ENCODE measurements around the gene FAM53C.
"Not testable (repeated sequence)": the region's sequence is repeated elsewhere in the genome, so short reads cannot be mapped to it uniquely, and the experiment has no call there.

FAM53C gene

DNA sequence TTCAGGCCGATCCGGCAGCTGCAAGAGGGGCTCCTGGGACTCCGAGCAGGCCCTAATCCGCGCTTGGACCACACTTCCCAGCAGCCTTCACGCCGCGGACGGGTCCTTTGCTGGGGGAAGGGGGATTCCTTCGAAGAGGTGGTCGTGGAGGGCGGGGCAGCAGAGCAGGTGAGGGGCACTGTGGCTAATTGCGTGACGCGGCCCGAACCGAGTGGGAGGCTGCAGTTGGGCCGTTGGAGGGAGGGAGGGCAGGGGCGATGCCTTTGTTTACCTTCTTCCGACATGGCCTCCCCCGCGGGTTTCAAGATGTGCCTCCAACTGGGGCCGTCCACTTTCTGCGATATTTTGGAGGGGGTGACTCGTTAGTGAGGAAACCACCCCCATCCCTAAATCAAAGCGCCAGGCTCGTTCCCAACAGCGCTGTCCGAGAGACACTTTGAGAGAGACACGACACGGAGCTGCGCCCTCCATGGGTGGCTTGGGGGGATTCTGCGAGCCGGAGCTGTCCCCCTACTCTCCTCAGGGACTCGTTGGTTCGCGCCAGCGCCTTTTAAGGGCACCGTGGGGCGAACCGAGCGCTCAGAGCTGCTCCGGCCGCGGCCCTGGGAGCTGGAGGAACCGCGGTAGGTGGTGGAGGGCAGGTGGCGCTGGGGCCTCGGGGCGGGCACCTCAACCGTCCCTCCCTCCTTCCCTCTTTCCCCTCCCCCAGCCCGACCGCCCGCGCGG lies at the start of gene FAM53C:
TSS of gene FAM53C (plus strand) at position 582 of the 726 bp plus-strand sequence. CDS start 3,070 bp downstream, outside the sequence.
- DNase-seq: peak; percentile 93

DNA sequence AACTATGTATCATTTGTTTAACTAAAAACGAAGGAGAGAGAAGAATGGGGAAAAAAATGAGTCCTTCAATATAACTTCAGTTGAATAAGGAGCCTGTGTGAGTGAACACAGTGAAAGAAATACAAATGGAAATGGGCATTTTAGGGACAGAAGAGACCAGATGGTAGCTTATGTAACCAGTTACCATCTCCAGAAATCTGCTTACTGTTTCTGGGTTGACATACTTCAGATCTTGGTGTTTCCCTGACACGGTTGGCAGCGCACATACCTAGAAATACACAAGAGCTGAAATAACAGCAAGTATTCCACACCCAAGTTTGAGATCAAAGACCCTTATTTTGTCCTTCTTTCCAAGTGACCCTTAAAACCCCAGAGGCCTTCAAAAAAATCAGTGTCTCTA lies 48.8 kb upstream of the FAM53C start:
- DNase-seq: no peak

GRCh38 chr5:138303372-138303771 lies 34.7 kb upstream of the FAM53C start:
- DNase-seq: no peak

GRCh38 chr5:138305797-138306196 lies 32.3 kb upstream of the FAM53C start:
- DNase-seq: peak; percentile 12

DNA sequence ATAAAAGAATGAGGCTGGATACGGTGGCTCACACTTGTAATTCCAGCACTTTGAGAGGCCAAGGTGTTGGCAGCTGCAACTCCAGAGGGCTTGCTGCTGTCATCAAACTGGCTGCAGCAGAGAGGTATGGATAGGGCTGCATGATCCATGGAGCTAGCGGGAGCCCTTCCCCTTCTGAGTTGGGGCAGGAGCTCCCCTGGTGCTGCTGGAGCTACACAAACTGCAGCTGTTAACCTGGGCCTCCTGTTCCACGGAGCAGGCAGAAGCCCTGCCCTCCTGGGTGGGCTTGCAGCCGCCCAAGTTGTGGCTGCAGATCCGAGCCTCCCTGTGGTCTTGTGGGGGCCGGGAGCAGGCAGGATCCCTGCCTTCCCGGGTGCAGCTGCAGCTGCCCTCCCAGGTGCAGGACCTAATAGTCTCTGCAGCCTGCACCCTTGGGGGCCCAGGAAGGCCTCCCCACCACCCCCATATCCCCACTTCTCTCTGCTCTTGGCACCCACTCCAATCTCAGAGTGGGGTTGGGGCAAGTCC lies 22.3 kb upstream of the FAM53C start:
- no peak for DNase-seq

DNA sequence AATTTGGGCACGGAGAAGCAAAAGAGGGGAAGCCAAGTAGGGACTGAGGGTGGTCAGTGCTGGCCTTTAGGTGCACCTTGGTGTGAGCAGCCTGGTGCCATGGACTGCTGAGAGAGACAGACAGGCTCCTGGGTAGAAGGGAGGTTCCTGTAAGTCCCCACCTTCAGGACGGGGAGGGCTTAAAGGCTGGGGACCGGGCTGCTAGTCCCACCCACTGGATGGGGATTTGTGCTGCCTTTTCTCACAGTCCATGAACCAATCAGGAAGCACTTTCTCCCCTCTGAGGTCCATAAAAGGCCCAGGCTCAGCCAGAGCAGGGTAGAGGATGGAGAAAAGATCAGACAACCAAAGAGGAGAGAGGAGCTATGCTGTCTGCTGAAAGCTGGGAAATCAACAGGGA lies 21.7 kb upstream of the FAM53C start:
- no peak for DNase-seq

DNA sequence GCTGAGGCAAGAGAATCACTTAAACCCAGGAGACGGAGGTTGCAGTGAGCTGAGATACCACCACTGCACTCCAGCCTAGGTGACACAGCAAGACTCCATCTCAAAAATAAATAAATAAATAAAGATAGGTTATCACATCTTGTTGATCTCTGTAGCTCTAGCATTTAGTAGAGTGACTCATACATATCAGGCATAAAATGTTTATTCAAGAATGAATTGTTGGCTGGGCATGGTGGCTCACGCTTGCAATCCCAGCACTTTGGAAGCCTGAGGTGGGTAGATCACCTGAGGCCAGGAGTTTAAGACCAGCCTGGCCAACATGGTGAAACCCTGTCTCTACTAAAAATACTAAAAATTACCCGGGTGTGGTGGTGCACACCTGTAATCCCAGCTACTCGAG lies 19.9 kb upstream of the FAM53C start:
- not testable (repeated sequence) for DNase-seq

GRCh38 chr5:138330813-138331448 lies 7.1 kb upstream of the FAM53C start:
- DNase-seq: no peak

- peak; percentile 98 for DNase-seq
Observed at GRCh38 chr5:138331449-138332368, 6.4 kb upstream of the FAM53C start, which contains the start of gene CDC25C. CDC25C (minus strand) TSS chr5:138331804; CDS start chr5:138331180, 624 bp downstream.

DNA sequence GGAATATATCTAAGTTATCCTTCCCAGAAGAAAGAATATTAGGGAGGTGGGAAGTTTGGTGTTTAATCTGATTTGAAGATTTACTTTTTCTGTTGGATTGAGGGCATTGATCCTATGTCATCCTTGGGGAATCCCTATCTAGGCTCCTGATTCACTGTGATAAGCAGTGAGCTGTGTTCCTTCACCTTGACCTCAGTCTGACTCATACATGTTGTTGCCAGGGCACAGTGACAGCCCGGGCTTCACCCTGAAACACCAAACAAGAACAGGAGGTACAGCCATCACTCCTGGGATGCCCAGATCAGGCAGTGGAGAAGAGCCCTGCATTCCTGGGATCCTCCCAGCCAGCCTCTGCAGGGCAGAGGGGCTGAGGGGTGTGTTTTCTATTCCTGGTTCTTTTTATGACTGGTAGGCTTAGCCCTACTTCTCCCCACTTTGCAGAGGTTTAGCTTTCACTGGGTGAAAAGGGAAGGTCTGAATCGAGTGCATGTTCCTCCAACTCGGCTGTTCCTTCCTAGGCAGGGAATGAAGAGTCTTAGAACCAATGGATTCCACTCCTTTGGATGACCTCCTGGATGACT lies 3.1 kb upstream of the FAM53C start:
- no peak for DNase-seq

DNA sequence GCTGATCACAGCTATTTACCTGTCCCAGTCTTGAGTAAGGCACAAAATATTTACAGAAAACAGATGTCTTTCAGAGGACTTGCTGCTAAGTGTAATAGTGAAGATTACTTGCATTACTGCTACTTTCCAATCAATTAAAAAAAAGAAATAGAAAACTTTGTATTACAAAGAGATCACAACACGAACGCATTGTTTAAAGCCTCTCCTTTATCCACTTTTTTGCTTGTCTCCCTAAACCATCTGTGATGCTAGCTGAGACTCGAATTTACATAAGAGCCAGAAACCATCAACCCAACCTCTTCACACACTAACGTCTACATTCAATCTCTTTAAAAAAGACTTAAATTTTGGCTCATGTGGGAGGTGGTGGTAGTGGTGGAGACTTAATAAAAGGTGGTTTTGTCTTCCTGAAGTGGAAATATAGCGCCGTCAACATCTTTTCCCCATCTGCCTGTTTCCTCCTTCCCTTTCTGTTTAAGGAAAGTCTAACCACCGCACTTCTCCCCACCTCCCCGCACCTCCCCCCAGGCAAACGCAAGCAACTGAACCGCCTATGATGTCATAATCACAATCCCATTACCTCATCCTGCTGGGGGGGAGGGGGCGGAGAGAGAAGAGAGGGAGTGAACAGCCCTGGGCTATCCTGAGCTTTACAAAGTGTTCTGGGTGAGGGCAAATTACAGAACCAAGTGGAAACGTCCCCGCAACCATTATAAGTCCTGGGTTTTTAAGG lies 948 bp upstream of the FAM53C start:
- no peak for DNase-seq

DNA sequence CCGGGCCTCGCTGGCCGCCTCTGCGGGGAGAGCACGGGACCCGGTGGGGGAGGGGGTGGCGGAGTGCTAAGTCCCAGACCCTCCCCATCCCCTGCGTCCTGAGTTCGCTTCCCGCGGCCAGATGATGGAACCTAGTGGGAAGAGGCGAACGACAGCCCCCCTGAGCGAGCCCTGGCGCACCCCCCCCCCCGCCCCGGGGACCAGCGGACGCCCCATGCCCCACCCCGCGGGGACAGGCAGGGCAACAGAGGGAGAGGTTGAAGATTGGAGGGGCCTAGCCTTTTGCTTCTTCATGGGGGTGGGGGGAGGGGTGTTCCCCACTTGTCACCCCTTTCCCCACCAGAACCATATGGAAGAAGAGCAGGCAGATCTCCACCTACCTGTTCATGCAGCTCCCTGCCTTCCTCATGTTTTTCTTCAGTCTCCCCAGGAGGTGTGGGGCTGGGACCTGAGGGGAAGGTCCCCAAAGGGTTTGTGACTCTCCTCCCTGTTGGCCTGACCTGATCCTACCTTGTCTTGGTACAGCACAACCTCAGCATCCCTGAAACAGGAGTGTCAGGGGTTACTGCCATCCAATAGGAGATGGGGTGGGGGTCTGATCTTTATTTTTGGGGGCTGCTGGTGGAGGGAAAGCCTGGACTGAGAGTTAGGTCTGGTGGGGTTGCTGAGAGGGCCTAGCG lies 485 bp downstream of the FAM53C start:
- no peak for DNase-seq

DNA sequence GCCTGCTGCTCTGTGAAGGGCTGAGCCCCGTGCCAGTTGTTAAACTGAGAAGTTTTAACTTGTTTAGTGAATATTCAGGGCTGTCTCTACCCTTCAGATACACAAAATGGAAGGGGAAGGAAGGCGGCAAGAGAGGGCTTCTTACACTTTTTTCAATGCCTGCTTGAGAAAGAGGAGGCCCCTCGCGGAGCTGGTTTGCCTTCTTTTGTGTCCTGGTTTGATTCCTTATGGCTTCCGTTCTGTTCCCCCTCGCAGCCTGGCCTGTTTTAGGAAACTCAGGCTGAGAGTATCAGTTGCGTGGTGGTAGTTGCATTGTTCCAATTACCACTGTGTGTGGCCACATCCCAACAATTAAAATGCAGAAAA lies 1.0 kb downstream of the FAM53C start:
- DNase-seq: no peak

DNA sequence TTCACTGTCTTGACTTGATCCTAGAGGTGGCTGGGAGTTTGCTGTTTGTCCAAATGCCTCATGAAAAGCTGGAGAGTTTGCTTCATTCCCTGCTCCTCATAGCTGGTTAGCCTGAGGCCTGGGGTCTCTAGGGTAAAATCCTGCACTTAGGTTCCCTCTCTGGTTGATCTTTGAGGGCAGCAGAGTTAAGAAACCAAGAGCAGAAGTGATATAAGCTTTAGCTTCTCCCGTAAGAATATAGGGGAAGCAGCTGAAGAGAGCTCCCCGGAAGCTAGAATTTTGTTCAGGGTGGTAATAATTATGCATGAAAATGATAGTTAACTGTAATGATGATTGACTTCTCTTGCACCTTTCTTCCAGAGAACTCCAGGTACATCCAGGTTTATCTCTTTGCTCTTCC lies 1.4 kb downstream of the FAM53C start:
- DNase-seq: no peak

- no peak for DNase-seq
Observed at GRCh38 chr5:138340008-138340407, 1.9 kb downstream of the FAM53C start.

- DNase-seq: no peak
Observed at GRCh38 chr5:138344887-138345622, 7.0 kb downstream of the FAM53C start.

- DNase-seq: no peak
Observed at GRCh38 chr5:138346889-138347288, 8.8 kb downstream of the FAM53C start.

GRCh38 chr5:138349852-138350562 lies 11.9 kb downstream of the FAM53C start:
- DNase-seq: no peak

DNA sequence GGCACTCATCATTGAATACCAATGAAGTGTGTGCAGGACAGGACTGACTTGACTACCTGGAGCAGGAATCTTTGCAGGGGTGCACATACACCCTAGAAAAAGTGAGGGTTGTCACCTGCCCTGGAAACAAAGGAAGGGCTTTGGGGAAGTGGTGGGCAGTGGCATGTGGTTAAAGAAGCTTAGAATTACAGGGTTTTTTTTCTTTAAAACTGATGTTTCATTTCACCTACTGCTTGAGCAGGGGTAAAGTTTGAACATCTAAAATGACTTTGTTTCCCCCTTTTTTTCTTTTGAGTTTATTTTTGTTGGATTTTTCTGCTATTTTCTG lies 12.5 kb downstream of the FAM53C start:
- no peak for DNase-seq

GRCh38 chr5:138351056-138351455 lies 13.0 kb downstream of the FAM53C start:
- DNase-seq: no peak

Measured in CD4-positive, alpha-beta T cell treated with Interleukin-17A for 4 hours (primary cell).